PC-9 (cell line): Measurements from ENCODE around the gene CCNJ.

ENCODE experiments used
- CTCF ChIP-seq: fragments of 200-600 bp; sonication (generic); conservative IDR thresholded peaks from 2 replicates; pipeline ENCODE4 v1.6.1; 2017; ENCODE audit warnings: mixed run types, antibody characterized with exemption, mild to moderate bottlenecking, moderate library complexity
- EZH2 ChIP-seq: fragments of 200-600 bp; sonication (generic); IDR thresholded peaks from 2 replicates; pipeline ENCODE4 v1.8.0; 2017; ENCODE audit warnings: antibody characterized with exemption, low read depth

GRCh38 chr10:96107623-96108038, 64.2 kb downstream of the CCNJ start:
- no peak for TF ChIP-seq EZH2
- TF ChIP-seq CTCF: no peak
